Hepatocyte (in vitro differentiated cells): ENCODE measurements around the gene MIER2.

Experiments
- CTCF ChIP-seq: fragments of 200-600 bp; sonication (generic); IDR thresholded peaks from 2 replicates; pipeline ENCODE4 v1.5.1; 2016; ENCODE audit warnings: antibody characterized with exemption, mild to moderate bottlenecking; ENCODE audit not compliant: poor library complexity
- EZH2phosphoT487 ChIP-seq: fragments of 200-600 bp; sonication (generic); IDR thresholded peaks from one replicate; pipeline ENCODE4 v1.6.1; 2018; ENCODE audit warnings: antibody characterized with exemption, mild to moderate bottlenecking, low read depth, moderate library complexity; ENCODE audit not compliant: unreplicated experiment, severe bottlenecking

DNA sequence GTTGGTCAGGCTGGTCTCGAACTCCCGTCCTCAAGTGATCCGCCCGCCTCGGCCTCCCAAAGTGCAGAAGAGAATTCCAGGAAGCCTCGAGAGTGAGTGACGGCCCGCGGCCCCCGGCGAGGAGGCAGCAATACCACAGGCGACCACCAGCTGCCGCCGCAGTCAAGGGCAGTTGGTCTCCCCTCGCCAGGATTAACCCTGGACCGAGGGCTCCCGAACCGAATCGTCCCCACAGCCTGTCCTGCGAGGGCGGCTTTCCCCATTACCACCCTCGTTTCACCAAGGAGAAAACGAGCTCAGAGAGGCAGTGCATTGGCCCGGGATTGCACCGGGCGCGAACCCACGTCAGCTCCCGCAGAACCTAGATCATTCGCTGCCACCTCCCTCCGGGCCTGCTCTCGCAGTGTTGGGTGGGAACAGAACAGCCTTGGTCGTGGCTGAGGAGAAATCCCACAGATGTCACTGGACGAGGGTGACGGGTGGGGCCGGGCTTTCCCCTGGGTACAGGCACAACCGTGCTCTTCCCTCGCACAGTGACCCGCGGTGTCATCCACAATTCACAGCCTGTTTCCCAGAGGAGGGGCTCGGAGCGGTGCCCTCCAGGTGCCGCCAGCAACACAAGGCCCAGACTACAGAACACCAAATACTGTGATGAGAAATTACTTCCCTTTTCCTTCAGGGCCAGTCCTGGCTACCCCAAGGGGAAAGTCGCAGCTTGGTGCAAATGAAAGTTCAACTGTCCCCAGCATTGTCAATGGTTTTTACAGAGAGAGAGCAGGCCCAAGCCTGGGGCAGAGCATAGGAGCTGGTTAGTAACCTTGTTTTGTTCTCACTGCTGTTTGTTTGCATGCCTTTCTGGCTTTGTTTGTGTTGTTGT lies 39.6 kb upstream of the MIER2 start:
- peak; percentile 60 for TF ChIP-seq CTCF
- TF ChIP-seq EZH2phosphoT487, result no peak
